HG02759 (cell line): ENCODE results near the gene NRL.

Experiments used
- ATAC-seq: cut with Tn5 transposase; IDR thresholded peaks from one replicate; pipeline ENCODE4 v1.9.1; 2021; ENCODE audit warnings: mild to moderate bottlenecking, moderate library complexity; ENCODE audit not compliant: unreplicated experiment

NRL gene

GRCh38 chr14:24100982-24101494, 13.7 kb downstream of the NRL start:
- ATAC-seq: no peak

- no peak for ATAC-seq
These were observed 14.4 kb downstream of the NRL start for GRCh38 chr14:24100197-24100981.

GRCh38 chr14:24098927-24099813, 15.6 kb downstream of the NRL start:
- no peak for ATAC-seq

DNA sequence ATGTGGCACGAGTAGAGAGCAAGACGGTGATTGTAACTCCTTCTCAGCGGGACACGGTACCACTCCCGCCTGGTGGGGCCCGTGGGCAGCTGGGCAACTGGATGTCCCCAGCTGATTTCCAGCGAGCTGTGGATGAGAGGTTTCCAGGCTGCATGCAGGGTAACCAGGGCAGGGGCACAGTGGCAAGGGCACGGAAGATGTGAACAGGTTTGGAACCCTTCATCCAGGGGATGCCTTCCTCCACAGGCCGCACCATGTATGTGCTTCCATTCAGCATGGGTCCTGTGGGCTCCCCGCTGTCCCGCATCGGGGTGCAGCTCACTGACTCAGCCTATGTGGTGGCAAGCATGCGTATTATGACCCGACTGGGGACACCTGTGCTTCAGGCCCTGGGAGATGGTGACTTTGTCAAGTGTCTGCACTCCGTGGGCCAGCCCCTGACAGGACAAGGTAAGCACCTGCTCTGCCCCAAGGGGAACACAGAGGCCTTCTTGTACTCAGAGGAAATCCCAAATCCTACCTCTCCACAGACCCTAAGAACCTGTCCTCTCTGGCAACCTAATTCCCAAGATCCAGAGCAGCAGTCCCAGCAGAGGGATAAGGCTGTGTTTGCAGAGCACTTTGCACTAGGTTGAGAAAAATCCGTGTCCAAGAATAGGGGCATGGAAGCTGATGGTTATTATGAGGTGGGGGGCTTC, 16.4 kb downstream of the NRL start:
- ATAC-seq: no peak

DNA sequence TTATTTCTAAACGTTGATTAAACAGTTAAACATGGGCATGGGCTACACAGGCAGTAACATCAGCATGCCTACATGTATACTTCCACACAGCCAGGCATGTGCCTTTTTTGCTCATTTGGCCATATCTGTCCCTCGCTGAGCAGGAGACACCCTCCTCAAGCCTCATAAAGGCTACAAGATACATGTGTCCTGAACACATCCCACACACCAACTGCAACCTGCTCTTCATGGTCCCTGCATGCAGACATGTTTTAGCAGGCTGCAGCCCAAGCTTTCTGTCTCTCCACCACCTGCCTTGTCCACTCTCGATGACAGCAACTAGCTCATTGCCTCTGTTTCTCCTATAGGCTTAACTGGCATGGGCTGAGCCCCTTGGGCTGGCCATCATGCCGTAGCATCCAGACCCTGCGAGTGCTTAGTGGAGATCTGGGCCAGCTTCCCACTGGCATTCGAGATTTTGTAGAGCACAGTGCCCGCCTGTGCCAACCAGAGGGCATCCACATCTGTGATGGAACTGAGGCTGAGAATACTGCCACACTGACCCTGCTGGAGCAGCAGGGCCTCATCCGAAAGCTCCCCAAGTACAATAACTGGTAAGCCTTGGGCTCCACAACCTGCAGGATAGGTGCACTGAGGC, 18.1 kb downstream of the NRL start:
- ATAC-seq: no peak

DNA sequence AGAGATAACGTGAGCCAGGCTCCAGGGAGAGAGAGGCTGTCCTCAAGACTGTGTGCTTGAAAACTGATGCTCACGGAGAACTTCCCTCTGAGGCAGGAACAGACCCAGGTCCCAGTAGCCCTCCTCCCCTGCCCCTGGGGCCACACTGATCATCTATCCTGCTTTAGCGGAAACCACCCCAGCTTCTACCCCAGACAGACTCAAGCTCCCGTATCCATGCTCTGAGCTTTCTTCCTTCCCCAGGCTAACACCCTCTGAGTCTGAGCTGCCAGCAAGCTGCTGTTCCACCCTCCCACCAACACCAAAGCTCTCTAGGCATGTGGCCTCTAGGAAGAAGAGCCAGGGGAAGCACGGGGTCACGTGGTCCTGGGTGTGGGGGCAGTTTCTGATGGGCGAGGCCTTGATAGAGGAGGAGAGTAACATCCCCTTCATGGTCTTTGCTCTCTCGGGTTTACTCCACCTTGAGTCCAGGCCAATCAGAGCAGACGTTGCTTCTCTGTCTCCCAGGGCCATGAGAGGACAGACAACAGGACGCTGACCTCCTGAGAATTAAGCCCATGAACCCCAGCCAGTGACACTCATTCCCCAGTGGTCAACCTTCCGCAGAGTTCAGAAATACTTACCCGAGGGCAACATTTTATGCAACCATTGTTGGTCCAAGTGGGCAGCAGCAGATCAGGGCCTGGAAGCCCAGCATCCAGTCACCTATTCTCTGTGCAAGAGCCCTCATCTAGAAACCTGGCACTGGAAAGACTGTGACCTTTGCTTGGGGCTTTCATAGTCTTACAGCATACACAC, 19.3 kb downstream of the NRL start:
- peak; percentile 74 for ATAC-seq

DNA sequence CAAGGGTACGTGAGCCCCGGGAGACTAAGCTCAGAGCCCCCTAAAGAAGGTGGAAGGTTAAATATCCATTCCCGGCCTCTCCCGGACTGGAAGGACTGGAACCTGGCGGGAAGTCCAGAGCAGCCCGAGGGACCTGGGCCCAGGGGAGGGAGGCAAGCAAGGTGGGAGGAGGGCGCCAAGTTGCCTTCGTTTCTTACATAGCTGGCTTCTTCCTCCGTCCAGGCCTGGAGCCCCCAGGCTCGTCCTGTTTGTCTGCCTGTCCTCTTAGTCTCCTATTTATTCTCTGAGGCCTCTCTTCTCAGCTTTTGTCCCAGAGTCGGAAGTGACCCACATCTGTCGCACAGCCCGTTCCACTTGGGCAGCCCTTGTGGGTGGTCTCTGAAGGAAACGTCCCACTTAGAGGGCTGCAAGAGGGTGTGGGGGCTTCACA, 19.9 kb downstream of the NRL start:
- peak; percentile 1 for ATAC-seq

DNA sequence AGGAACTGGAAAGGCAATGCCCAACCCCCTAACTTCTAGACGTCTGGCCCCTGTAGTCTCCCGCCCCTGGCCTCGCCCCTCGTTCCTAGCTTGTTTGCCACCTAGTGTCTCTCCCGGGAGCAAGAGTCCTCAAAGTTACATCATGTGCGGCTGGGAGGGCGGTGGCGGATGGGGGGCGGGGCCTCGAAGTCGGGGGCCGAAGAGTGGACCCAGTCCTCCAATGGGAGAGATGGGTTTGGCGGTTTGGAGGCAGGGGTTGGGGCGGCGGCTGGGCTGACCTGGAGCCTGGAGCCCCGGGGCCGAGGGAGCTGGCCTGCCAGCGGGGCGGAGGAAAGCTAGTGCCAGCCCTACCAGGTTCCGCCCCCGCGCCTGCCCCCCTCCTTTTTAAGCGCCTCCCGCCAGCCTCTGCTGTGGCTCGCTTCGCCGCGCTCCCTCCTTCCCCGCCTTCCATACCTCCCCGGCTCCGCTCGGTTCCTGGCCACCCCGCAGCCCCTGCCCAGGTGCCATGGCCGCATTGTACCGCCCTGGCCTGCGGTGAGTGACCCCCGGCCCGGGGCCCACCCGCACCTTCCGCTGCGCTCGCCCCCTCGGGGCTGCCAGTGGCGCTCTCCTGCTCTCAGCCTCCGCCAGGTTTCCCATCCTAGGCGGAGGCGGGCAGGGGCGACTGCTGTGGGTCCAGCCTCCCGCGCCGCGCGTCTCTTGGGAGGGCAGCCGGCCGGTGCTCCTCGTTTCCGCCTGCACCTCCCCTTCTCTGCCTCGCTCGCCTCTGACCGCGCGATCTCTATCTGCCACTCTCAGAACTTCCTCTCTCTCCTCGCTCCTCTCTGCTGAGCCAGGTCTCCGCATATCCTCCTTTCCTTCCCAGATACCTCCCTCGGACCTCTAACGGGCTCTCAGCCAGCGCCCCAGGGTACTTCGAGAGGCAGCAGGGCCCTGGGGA, 20.6 kb downstream of the NRL start, which contains the start of gene PCK2:
TSS of gene PCK2 (plus strand) at position 411 of the 940 bp plus-strand sequence. CDS start at position 506, 95 bp downstream.
- peak; percentile 49 for ATAC-seq

- ATAC-seq: no peak
These were observed 21.4 kb downstream of the NRL start for GRCh38 chr14:24093207-24093900.

DNA sequence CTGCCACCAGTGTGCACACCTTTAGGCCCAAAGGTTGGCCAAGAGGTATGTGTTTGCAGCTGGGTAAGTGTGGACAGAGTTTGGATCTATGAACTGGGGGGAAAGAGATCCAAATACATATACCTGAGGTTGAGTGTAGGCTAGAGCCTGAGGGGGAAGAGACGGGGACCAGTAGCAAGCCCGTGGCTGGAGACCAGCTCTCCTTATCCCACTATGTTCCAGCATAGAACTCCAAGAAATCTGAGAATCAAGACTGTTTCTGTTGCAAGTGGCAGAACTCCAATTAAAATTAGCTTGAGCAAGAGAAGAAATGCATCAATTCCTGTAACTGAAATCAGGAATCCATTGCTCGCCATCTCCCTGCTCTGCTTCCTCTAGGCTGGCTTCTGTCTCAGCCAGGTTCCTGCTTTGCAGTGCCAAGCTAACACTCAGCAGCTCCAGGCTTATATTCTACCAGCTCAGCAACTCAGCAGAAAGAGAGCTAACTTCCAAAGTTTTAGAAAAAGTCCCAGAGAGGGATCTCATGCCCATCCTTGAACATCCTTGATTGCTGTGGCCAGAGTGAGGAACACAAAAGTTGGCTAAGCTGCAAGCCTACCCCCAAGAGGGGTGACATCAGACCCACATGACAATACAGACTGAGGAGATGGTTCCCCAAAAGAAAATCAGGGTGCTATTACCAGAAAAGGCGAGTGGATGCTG, 22.1 kb downstream of the NRL start:
- no peak for ATAC-seq

- no peak for ATAC-seq
These were observed 22.6 kb downstream of the NRL start for GRCh38 chr14:24092110-24092504.

- no peak for ATAC-seq
These were observed 24.9 kb downstream of the NRL start for GRCh38 chr14:24089890-24090289.

GRCh38 chr14:24088095-24088494, 26.7 kb downstream of the NRL start:
- no peak for ATAC-seq

- ATAC-seq: no peak
These were observed 27.7 kb downstream of the NRL start for GRCh38 chr14:24087004-24087403.

GRCh38 chr14:24086193-24086955, 28.4 kb downstream of the NRL start:
- ATAC-seq: no peak

DNA sequence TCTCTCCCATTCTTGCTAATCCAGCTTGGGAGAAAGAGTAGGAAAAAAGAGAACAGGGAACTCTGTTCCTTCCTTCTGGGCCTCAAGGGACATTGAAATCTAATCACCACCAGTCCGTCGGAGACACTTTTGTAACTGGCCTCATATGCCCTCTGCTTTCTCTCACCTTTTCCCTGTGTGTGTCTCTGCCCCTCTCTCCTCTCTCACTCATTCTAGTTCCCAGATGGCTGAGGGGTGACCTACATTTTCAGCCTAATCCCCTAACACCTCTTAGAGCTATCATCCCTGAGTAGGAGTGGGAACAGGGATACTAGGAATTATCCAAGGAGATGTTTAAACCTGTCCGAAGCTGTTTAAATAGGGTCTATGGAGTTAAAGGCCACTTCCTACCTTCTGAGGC, 29.5 kb downstream of the NRL start:
- ATAC-seq: no peak

DNA sequence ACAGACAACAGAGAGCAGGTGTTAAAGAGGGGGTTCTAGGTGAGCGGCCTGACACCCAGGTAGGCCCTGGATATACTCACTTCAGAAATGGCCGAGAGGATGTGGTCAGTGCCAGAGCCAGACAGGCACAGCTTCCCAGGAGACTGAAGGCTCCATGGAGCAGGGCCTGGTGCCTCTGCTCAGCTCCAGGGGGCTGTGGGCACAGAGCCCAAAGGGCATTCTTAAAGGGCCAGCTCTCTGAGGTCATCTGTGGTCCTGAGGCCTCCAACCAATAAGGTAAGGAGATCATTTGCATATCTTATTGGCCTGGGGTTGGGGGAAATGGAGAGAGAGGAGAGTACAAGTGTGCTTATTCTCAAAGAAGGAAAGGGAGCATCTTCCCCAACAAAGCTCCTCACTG, 30.3 kb downstream of the NRL start:
- ATAC-seq: no peak
